Small intestine (tissue), 7 donors: ENCODE data around the gene NAA80. TPM values are rescaled to one million over a fixed set of nuclear protein-coding genes. Genes with fewer than 3 reads are reported as not detected.

ENCODE experiments used
- DNase-seq, 2 donors: peaks; one replicate each; pipeline versions ENCODE4 v3.0.0 to v3.0.0-alpha.2; 2013
- FAIRE-seq: peaks from 2 replicates; lab custom pipeline; 2012; peaks lifted over from hg19 to GRCh38; lab: Jason Lieb, UNC
- H3K27ac ChIP-seq, 3 donors: one replicate each; pipeline ENCODE4 v1.5.1; 2013; ENCODE audit warnings: low read length in 2 of 3, mild to moderate bottlenecking in 2 of 3, control low read depth in 1 of 3, inconsistent platforms in 1 of 3, low read depth in 1 of 3, moderate library complexity in 1 of 3
- H3K27me3 ChIP-seq, 3 donors: one replicate each; pipeline ENCODE4 v1.6.1; 2013; ENCODE audit warnings: low read length in 3 of 3, inconsistent platforms in 1 of 3; ENCODE audit not compliant: control insufficient read depth in 3 of 3, insufficient read depth in 3 of 3
- H3K36me3 ChIP-seq, 3 donors: one replicate each; pipeline ENCODE4 v1.6.1; 2013; ENCODE audit warnings: low read length in 3 of 3, inconsistent platforms in 1 of 3, low read depth in 1 of 3, mild to moderate bottlenecking in 1 of 3, moderate library complexity in 1 of 3; ENCODE audit not compliant: control insufficient read depth in 3 of 3, insufficient read depth in 2 of 3
- H3K4me1 ChIP-seq, 3 donors: one replicate each; pipeline ENCODE4 v1.6.1; 2013; ENCODE audit warnings: low read length in 2 of 3, inconsistent platforms in 1 of 3, low read depth in 1 of 3, mild to moderate bottlenecking in 1 of 3, moderate library complexity in 1 of 3; ENCODE audit not compliant: control insufficient read depth in 3 of 3, insufficient read depth in 2 of 3
- H3K4me3 ChIP-seq, 3 donors: one replicate each; pipeline ENCODE4 v1.5.1; 2013; ENCODE audit warnings: low read length in 3 of 3, control low read depth in 1 of 3, inconsistent platforms in 1 of 3, low read depth in 1 of 3, mild to moderate bottlenecking in 1 of 3, moderate library complexity in 1 of 3
- H3K9me3 ChIP-seq, 2 donors: one replicate each; pipeline ENCODE4 v1.6.1; 2013; ENCODE audit warnings: low read depth in 1 of 2, low read length in 1 of 2; ENCODE audit not compliant: control insufficient read depth in 2 of 2, insufficient read depth in 1 of 2
- WGBS, 3 donors: extraction: QIAGEN DNeasy Blood & Tissue Kit; methylation state at CpG; one replicate each; pipeline ENCODE4 v1.1.7; 2013; 5-methylcytosine and 5-hydroxymethylcytosine counted together
- polyA plus RNA-seq, 4 donors: library from polyadenylated mRNA; stranded (reverse) in 3 of 4; unstranded in 1 of 4; fragments of 200-250 nt in 3 of 4; fragments of 120-200 nt in 1 of 4; gene quantifications; one replicate each; pipeline versions ENCODE4 v1.2.1 to v1.2.3, GENCODE V29; 2013
- donor health status: healthy with polysubstance abuse.
- donor health status: control.
- donor health status: control.
- donor health status: Bipolar disorder and iron deficiency.
- donor health status: healthy.

The NAA80 gene
- polyA plus RNA-seq, 4 donors = 2.4 to 8.5 (median 7.3) TPM

- DNase-seq = no peak
- FAIRE-seq = no peak
- H3K9me3 ChIP-seq = no peaks in the 10 kb centered on the region
- H3K36me3 ChIP-seq = peaks cover 12 to 49% (median 14%) of the 10 kb centered on the region in 3 donors
- peaks cover 0 to 2% (median 0%) of the 10 kb centered on the region in 3 donors for H3K27me3 ChIP-seq
- H3K4me3 ChIP-seq = no peak overlapping the region
- whole genome bisulfite sequencing, 3 donors = 60 to 66% (median 62%) methylated on average over 5 of the region's 5 CpGs
- peak overlapping the region in 2 of 3 donors; percentile 32 to 81 for H3K27ac ChIP-seq
- peaks cover 0 to 22% (median 3%) of the 10 kb centered on the region in 3 donors for H3K4me1 ChIP-seq
These were observed 35.3 kb upstream of the NAA80 start for GRCh38 chr3:50334339-50335075.

- Histone ChIP-seq H3K4me1 (peaks cover 0 to 23% (median 3%) of the 10 kb centered on the region in 3 donors), H3K27me3 (no peaks in the 10 kb centered on the region), H3K36me3 (peaks cover 12 to 55% (median 14%) of the 10 kb centered on the region in 3 donors), H3K27ac (peak overlapping the region in 2 of 3 donors; percentile 32 to 81), H3K4me3 (no peak overlapping the region), H3K9me3 (no peaks in the 10 kb centered on the region)
- FAIRE-seq = no peak
- 62 to 76% (median 71%) methylated on average over 12 of the region's 12 CpGs for WGBS, 3 donors
- DNase-seq = no peak
These were observed 34.6 kb upstream of the NAA80 start for GRCh38 chr3:50333744-50334328.

- FAIRE-seq (no peak), DNase-seq (no peak)
- H3K36me3 ChIP-seq = peaks cover 12 to 66% (median 14%) of the 10 kb centered on the region in 3 donors
- no peak overlapping the region for H3K27ac ChIP-seq
- H3K4me3 ChIP-seq = no peak overlapping the region
- 96 to 98% (median 96%) methylated on average over 19 of the region's 19 CpGs for WGBS, 3 donors
- H3K4me1 ChIP-seq = peaks cover 0 to 35% (median 9%) of the 10 kb centered on the region in 3 donors
- H3K9me3 ChIP-seq = no peaks in the 10 kb centered on the region
- H3K27me3 ChIP-seq = no peaks in the 10 kb centered on the region
These were observed 32.2 kb upstream of the NAA80 start for GRCh38 chr3:50331364-50331907.

- DNase-seq (no peak), FAIRE-seq (no peak)
- no peaks in the 10 kb centered on the region for H3K9me3 ChIP-seq
- H3K27ac ChIP-seq = no peak overlapping the region
- peaks cover 12 to 77% (median 14%) of the 10 kb centered on the region in 3 donors for H3K36me3 ChIP-seq
- H3K4me1 ChIP-seq = peaks cover 0 to 24% (median 9%) of the 10 kb centered on the region in 3 donors
- H3K27me3 ChIP-seq = no peaks in the 10 kb centered on the region
- H3K4me3 ChIP-seq = no peak overlapping the region
- 93 to 97% (median 96%) methylated on average over 10 of the region's 10 CpGs for WGBS, 3 donors
These were observed 31.1 kb upstream of the NAA80 start for GRCh38 chr3:50330330-50330729.

GRCh38 chr3:50327943-50328691 lies 28.9 kb upstream of the NAA80 start, which contains the start of gene TUSC2:
Gene TUSC2 (minus strand): TSS chr3:50328223. CDS start chr3:50328099, 124 bp downstream.
- peaks cover 14 to 70% (median 15%) of the 10 kb centered on the region in 3 donors for H3K36me3 ChIP-seq
- peak; percentile 99 for DNase-seq
- no peaks in the 10 kb centered on the region for H3K9me3 ChIP-seq
- H3K27me3 ChIP-seq = no peaks in the 10 kb centered on the region
- H3K4me3 ChIP-seq = peak within 1 kb of the TSS; percentile 89 to 95 (median 95)
- peak within 1 kb of the TSS; percentile 64 to 88 (median 67) for H3K27ac ChIP-seq
- peaks cover 0 to 32% (median 6%) of the 10 kb centered on the region in 3 donors for H3K4me1 ChIP-seq
- FAIRE-seq = no peak
- WGBS, 3 donors = 2% methylated on average over 48 to 55 of the region's 55 CpGs

- no peaks in the 10 kb centered on the region for H3K27me3 ChIP-seq
- no peaks in the 10 kb centered on the region for H3K9me3 ChIP-seq
- DNase-seq (no peak), FAIRE-seq (no peak)
- WGBS, 3 donors = 56 to 76% (median 74%) methylated on average over 4 of the region's 4 CpGs
- H3K4me3 ChIP-seq = peak overlapping the region; percentile 89 to 95 (median 95)
- H3K36me3 ChIP-seq = peaks cover 14 to 61% (median 14%) of the 10 kb centered on the region in 3 donors
- H3K4me1 ChIP-seq = peaks cover 0 to 42% (median 6%) of the 10 kb centered on the region in 3 donors
- peak overlapping the region in 1 of 3 donors; percentile 67 for H3K27ac ChIP-seq
These were observed 27.9 kb upstream of the NAA80 start for GRCh38 chr3:50327129-50327528.

GRCh38 chr3:50326182-50326541 lies 27.0 kb upstream of the NAA80 start:
- H3K4me1 ChIP-seq = peaks cover 0 to 46% (median 6%) of the 10 kb centered on the region in 3 donors

More at GRCh38 chr3:50326182-50326541, 27.0 kb upstream of the NAA80 start:
- no peaks in the 10 kb centered on the region for H3K9me3 ChIP-seq
- H3K27me3 ChIP-seq = no peaks in the 10 kb centered on the region
- no peak overlapping the region for H3K27ac ChIP-seq
- 90 to 93% (median 91%) methylated on average over 8 of the region's 8 CpGs for WGBS, 3 donors
- FAIRE-seq (no peak), DNase-seq (no peak)
- peaks cover 8 to 51% (median 11%) of the 10 kb centered on the region in 3 donors for H3K36me3 ChIP-seq
- no peak overlapping the region for H3K4me3 ChIP-seq
